ENCODE results near the gene DNALI1.
A peak's percentile ranks its signal among the peaks of the same experiment; 100 is the strongest.
"Not testable (repeated sequence)": the region's sequence is repeated elsewhere in the genome, so short reads cannot be mapped to it uniquely, and the experiment has no call there.

DNALI1 gene

GRCh38 chr1:37532418-37533156 lies 24.2 kb upstream of the DNALI1 start:
- not testable (repeated sequence) for H3K27ac ChIP-seq (ENCODE audit: low read length); H3K4me1 ChIP-seq (ENCODE audit: control insufficient read depth, low read depth, low read length); H3K9ac ChIP-seq (ENCODE audit: low read length); H3K4me3 ChIP-seq (ENCODE audit: low read length); H3K27me3 ChIP-seq (ENCODE audit: control insufficient read depth, insufficient read depth, low read length); H3K9me3 ChIP-seq (ENCODE audit: control insufficient read depth, low read depth, low read length)
- peaks cover 21% of the 10 kb centered on the region for H3K36me3 ChIP-seq (ENCODE audit: control insufficient read depth, low read depth, low read length)

- Histone ChIP-seq H3K4me3 (ENCODE audit: low read length) (no peak overlapping the region), H3K27ac (ENCODE audit: low read length) (no peak overlapping the region)
Measured at GRCh38 chr1:37533317-37534093, 23.2 kb upstream of the DNALI1 start.

GRCh38 chr1:37537378-37537777 lies 19.4 kb upstream of the DNALI1 start:
- Histone ChIP-seq H3K36me3 (ENCODE audit: control insufficient read depth, low read depth, low read length) (peaks cover 49% of the 10 kb centered on the region), H3K27ac (ENCODE audit: low read length) (no peak overlapping the region), H3K4me3 (ENCODE audit: low read length) (no peak overlapping the region), H3K4me1 (ENCODE audit: control insufficient read depth, low read depth, low read length) (no peaks in the 10 kb centered on the region), H3K27me3 (ENCODE audit: control insufficient read depth, insufficient read depth, low read length) (no peaks in the 10 kb centered on the region), H3K9me3 (ENCODE audit: control insufficient read depth, low read depth, low read length) (no peaks in the 10 kb centered on the region), H3K9ac (ENCODE audit: low read length) (no peak overlapping the region)

More at GRCh38 chr1:37533317-37534093, 23.2 kb upstream of the DNALI1 start:
- Histone ChIP-seq H3K9ac (ENCODE audit: low read length) (no peak overlapping the region), H3K9me3 (ENCODE audit: control insufficient read depth, low read depth, low read length) (no peaks in the 10 kb centered on the region), H3K36me3 (ENCODE audit: control insufficient read depth, low read depth, low read length) (peaks cover 26% of the 10 kb centered on the region), H3K4me1 (ENCODE audit: control insufficient read depth, low read depth, low read length) (no peaks in the 10 kb centered on the region), H3K27me3 (ENCODE audit: control insufficient read depth, insufficient read depth, low read length) (no peaks in the 10 kb centered on the region)

GRCh38 chr1:37539154-37539553 lies 17.6 kb upstream of the DNALI1 start:
- not testable (repeated sequence) for H3K27me3 ChIP-seq (ENCODE audit: control insufficient read depth, insufficient read depth, low read length); H3K9me3 ChIP-seq (ENCODE audit: control insufficient read depth, low read depth, low read length); H3K9ac ChIP-seq (ENCODE audit: low read length); H3K4me1 ChIP-seq (ENCODE audit: control insufficient read depth, low read depth, low read length); H3K4me3 ChIP-seq (ENCODE audit: low read length); H3K27ac ChIP-seq (ENCODE audit: low read length)
- H3K36me3 ChIP-seq (ENCODE audit: control insufficient read depth, low read depth, low read length): peaks cover 50% of the 10 kb centered on the region

- Histone ChIP-seq H3K9me3 (ENCODE audit: control insufficient read depth, low read depth, low read length) (no peaks in the 10 kb centered on the region), H3K4me3 (ENCODE audit: low read length) (no peak overlapping the region), H3K4me1 (ENCODE audit: control insufficient read depth, low read depth, low read length) (no peaks in the 10 kb centered on the region), H3K36me3 (ENCODE audit: control insufficient read depth, low read depth, low read length) (peaks cover 55% of the 10 kb centered on the region), H3K27me3 (ENCODE audit: control insufficient read depth, insufficient read depth, low read length) (no peaks in the 10 kb centered on the region), H3K27ac (ENCODE audit: low read length) (no peak overlapping the region), H3K9ac (ENCODE audit: low read length) (no peak overlapping the region)
Measured at GRCh38 chr1:37540036-37540785, 16.5 kb upstream of the DNALI1 start.

- H3K27me3 ChIP-seq (ENCODE audit: control insufficient read depth, insufficient read depth, low read length): no peaks in the 10 kb centered on the region
- H3K9me3 ChIP-seq (ENCODE audit: control insufficient read depth, low read depth, low read length): no peaks in the 10 kb centered on the region
- H3K4me3 ChIP-seq (ENCODE audit: low read length): no peak overlapping the region
- peaks cover 39% of the 10 kb centered on the region for H3K36me3 ChIP-seq (ENCODE audit: control insufficient read depth, low read depth, low read length)
- no peak overlapping the region for H3K27ac ChIP-seq (ENCODE audit: low read length)
- no peaks in the 10 kb centered on the region for H3K4me1 ChIP-seq (ENCODE audit: control insufficient read depth, low read depth, low read length)
- no peak overlapping the region for H3K9ac ChIP-seq (ENCODE audit: low read length)
Measured at GRCh38 chr1:37544530-37544929, 12.2 kb upstream of the DNALI1 start.

- H3K9ac ChIP-seq (ENCODE audit: low read length): no peak overlapping the region
- H3K36me3 ChIP-seq (ENCODE audit: control insufficient read depth, low read depth, low read length): peaks cover 35% of the 10 kb centered on the region
- no peaks in the 10 kb centered on the region for H3K9me3 ChIP-seq (ENCODE audit: control insufficient read depth, low read depth, low read length)
- H3K27ac ChIP-seq (ENCODE audit: low read length): no peak overlapping the region
- no peaks in the 10 kb centered on the region for H3K27me3 ChIP-seq (ENCODE audit: control insufficient read depth, insufficient read depth, low read length)
- no peaks in the 10 kb centered on the region for H3K4me1 ChIP-seq (ENCODE audit: control insufficient read depth, low read depth, low read length)
- no peak overlapping the region for H3K4me3 ChIP-seq (ENCODE audit: low read length)
Measured at GRCh38 chr1:37545019-37545418, 11.7 kb upstream of the DNALI1 start.

- Histone ChIP-seq H3K27me3 (ENCODE audit: control insufficient read depth, insufficient read depth, low read length) (no peaks in the 10 kb centered on the region), H3K4me1 (ENCODE audit: control insufficient read depth, low read depth, low read length) (peaks cover 4% of the 10 kb centered on the region), H3K36me3 (ENCODE audit: control insufficient read depth, low read depth, low read length) (peaks cover 38% of the 10 kb centered on the region), H3K27ac (ENCODE audit: low read length) (no peak overlapping the region), H3K4me3 (ENCODE audit: low read length) (no peak overlapping the region), H3K9ac (ENCODE audit: low read length) (no peak overlapping the region), H3K9me3 (ENCODE audit: control insufficient read depth, low read depth, low read length) (no peaks in the 10 kb centered on the region)
Measured at GRCh38 chr1:37549341-37549740, 7.4 kb upstream of the DNALI1 start.

GRCh38 chr1:37553598-37553926 lies 3.2 kb upstream of the DNALI1 start:
- no peaks in the 10 kb centered on the region for H3K27me3 ChIP-seq (ENCODE audit: control insufficient read depth, insufficient read depth, low read length)
- H3K4me1 ChIP-seq (ENCODE audit: control insufficient read depth, low read depth, low read length): peaks cover 9% of the 10 kb centered on the region
- peak overlapping the region; percentile 73 for H3K9ac ChIP-seq (ENCODE audit: low read length)
- H3K36me3 ChIP-seq (ENCODE audit: control insufficient read depth, low read depth, low read length): peaks cover 20% of the 10 kb centered on the region
- no peak overlapping the region for H3K27ac ChIP-seq (ENCODE audit: low read length)
- H3K9me3 ChIP-seq (ENCODE audit: control insufficient read depth, low read depth, low read length): no peaks in the 10 kb centered on the region
- H3K4me3 ChIP-seq (ENCODE audit: low read length): peak overlapping the region; percentile 81

GRCh38 chr1:37553927-37554808 lies 2.6 kb upstream of the DNALI1 start, which contains the start of gene SNIP1:
Gene SNIP1, minus strand, starts transcription at chr1:37554293. Its CDS starts 64 bp downstream, at chr1:37554229.
- Histone ChIP-seq H3K9ac (ENCODE audit: low read length) (peak within 1 kb of the TSS; percentile 73), H3K27ac (ENCODE audit: low read length) (no peak within 1 kb of the TSS), H3K9me3 (ENCODE audit: control insufficient read depth, low read depth, low read length) (no peaks in the 10 kb centered on the region), H3K4me3 (ENCODE audit: low read length) (peak within 1 kb of the TSS; percentile 81), H3K4me1 (ENCODE audit: control insufficient read depth, low read depth, low read length) (peaks cover 9% of the 10 kb centered on the region), H3K27me3 (ENCODE audit: control insufficient read depth, insufficient read depth, low read length) (no peaks in the 10 kb centered on the region), H3K36me3 (ENCODE audit: control insufficient read depth, low read depth, low read length) (peaks cover 17% of the 10 kb centered on the region)

- H3K27ac ChIP-seq (ENCODE audit: low read length): peak overlapping the region; percentile 55
- no peaks in the 10 kb centered on the region for H3K9me3 ChIP-seq (ENCODE audit: control insufficient read depth, low read depth, low read length)
- H3K4me1 ChIP-seq (ENCODE audit: control insufficient read depth, low read depth, low read length): peaks cover 9% of the 10 kb centered on the region
- H3K4me3 ChIP-seq (ENCODE audit: low read length): peak overlapping the region; percentile 72
- H3K36me3 ChIP-seq (ENCODE audit: control insufficient read depth, low read depth, low read length): peaks cover under 1% of the 10 kb centered on the region
- peak overlapping the region; percentile 77 for H3K9ac ChIP-seq (ENCODE audit: low read length)
- H3K27me3 ChIP-seq (ENCODE audit: control insufficient read depth, insufficient read depth, low read length): no peaks in the 10 kb centered on the region
Measured at GRCh38 chr1:37557402-37557801, 662 bp downstream of the DNALI1 start.

Data from iPS-18a (cell line).